HCT116 (cell line): Measurements from ENCODE around the gene EXD3. TPM values are rescaled to one million over a fixed set of nuclear protein-coding genes. Genes with fewer than 3 reads are reported as not detected.

Experiments
- ATAC-seq: fragments of 200-7000 bp; cut with Tn5 transposase; 2 replicates; pipeline ENCODE4 v1.9.1; 2020; ENCODE audit warnings: mild to moderate bottlenecking, moderate library complexity
- BruUV-seq: library from RNA; stranded (reverse); fragments of 400-500 nt; replicated peaks from 2 replicates; lab custom pipeline; 2021; lab: Mats Ljungman, UMichigan
- CTCF ChIA-PET: fragments of 300-600 bp; sonication (Branson Sonifier 250); formaldehyde crosslinking; loops from one replicate; lab custom pipeline; 2021; ENCODE audit warnings: antibody characterized with exemption; lab: Charles Lee
- POLR2A ChIA-PET: fragments of 300-600, 350-600 bp; sonication (Branson Sonifier 250); formaldehyde crosslinking; loops from one replicate; lab custom pipeline; 2021; ENCODE audit warnings: antibody characterized with exemption; lab: Charles Lee
- RAD21 ChIA-PET, 2 experiments: fragments of 300-600 bp; sonication (Branson Sonifier 250); formaldehyde crosslinking; loops; one replicate each; lab custom pipeline; 2023; ENCODE audit warnings: low total read pairs in 2 of 2; ENCODE audit not compliant: uncharacterized antibody in 2 of 2, unreplicated experiment in 2 of 2, low non-redundant PET in 1 of 2; lab: Charles Lee
- DNase-seq: peaks from one replicate; pipeline ENCODE4 v3.0.0-alpha.2; 2010; ENCODE audit warnings: low read depth, low spot score
- H2AFZ ChIP-seq: fragments of 200-600 bp; shearing (Covaris generic), sonication (generic); 2 replicates; pipeline ENCODE4 v1.6.1; 2017; ENCODE audit warnings: low read depth, mixed run types, mixed read lengths, antibody characterized with exemption, low read length; ENCODE audit not compliant: poor library complexity, severe bottlenecking
- H3K27ac ChIP-seq: 2 replicates; pipeline ENCODE4 v1.5.1; 2012; ENCODE audit warnings: low read depth, low read length
- H3K27me3 ChIP-seq: fragments of 200-600 bp; sonication (generic); 2 replicates; pipeline ENCODE4 v1.6.1; 2016; ENCODE audit warnings: mixed run types, low read length, mixed read lengths; ENCODE audit not compliant: insufficient read depth
- H3K36me3 ChIP-seq, 2 experiments: fragments of 200-500 bp in 1 of 2; fragments of 200-600 bp in 1 of 2; sonication (Bioruptor generic) in 1 of 2; sonication (generic) in 1 of 2; 2 replicates each; pipeline versions ENCODE4 v1.5.1 to v1.6.1; 2014 to 2016; ENCODE audit warnings: low read length in 2 of 2, inconsistent platforms in 1 of 2, mixed read lengths in 1 of 2, mixed run types in 1 of 2; ENCODE audit not compliant: insufficient read depth in 2 of 2, control insufficient read depth in 1 of 2
- H3K4me1 ChIP-seq, 2 experiments: fragments of 200-600 bp in 1 of 2; sonication (generic) in 1 of 2; 2 replicates each; pipeline versions ENCODE4 v1.5.1 to v1.6.1; 2012 to 2017; ENCODE audit warnings: low read length in 2 of 2, inconsistent platforms in 1 of 2, mild to moderate bottlenecking in 1 of 2, mixed read lengths in 1 of 2, mixed run types in 1 of 2, moderate library complexity in 1 of 2; ENCODE audit not compliant: insufficient read depth in 2 of 2, control insufficient read depth in 1 of 2
- H3K4me2 ChIP-seq: fragments of 200-600 bp; sonication (generic); 2 replicates; pipeline ENCODE4 v1.6.1; 2017; ENCODE audit warnings: mixed run types, low read length, mixed read lengths
- H3K4me3 ChIP-seq, 2 experiments: fragments of 200-600 bp in 1 of 2; sonication (generic) in 1 of 2; replicated peaks in 1 of 2; 2 replicates each; pipeline ENCODE4 v1.5.1; 2011 to 2016; ENCODE audit warnings: low read length in 2 of 2, control low read depth in 1 of 2, low read depth in 1 of 2, mild to moderate bottlenecking in 1 of 2, mixed read lengths in 1 of 2, mixed run types in 1 of 2
- H3K79me2 ChIP-seq: fragments of 200-600 bp; sonication (generic); 2 replicates; pipeline ENCODE4 v1.6.1; 2017; ENCODE audit warnings: mild to moderate bottlenecking, mixed run types, low read length, moderate library complexity, mixed read lengths; ENCODE audit not compliant: insufficient read depth
- H3K9ac ChIP-seq: fragments of 200-600 bp; sonication (generic); 2 replicates; pipeline ENCODE4 v1.6.1; 2016; ENCODE audit warnings: low read length, mixed read lengths
- H3K9me2 ChIP-seq: fragments of 200-600 bp; sonication (generic), shearing (Covaris generic); 2 replicates; pipeline ENCODE4 v1.6.1; 2017; ENCODE audit warnings: mixed run types, mild to moderate bottlenecking, moderate library complexity; ENCODE audit not compliant: insufficient read depth
- H3K9me3 ChIP-seq, 2 experiments: fragments of 200-500 bp in 1 of 2; fragments of 200-600 bp in 1 of 2; sonication (Bioruptor generic) in 1 of 2; sonication (generic) in 1 of 2; 2 replicates each; pipeline ENCODE4 v1.6.1; 2014 to 2017; ENCODE audit warnings: low read length in 2 of 2, mixed read lengths in 2 of 2, inconsistent platforms in 1 of 2, low read depth in 1 of 2, mild to moderate bottlenecking in 1 of 2, mixed run types in 1 of 2, moderate library complexity in 1 of 2; ENCODE audit not compliant: control insufficient read depth in 1 of 2, insufficient read depth in 1 of 2
- H4K20me1 ChIP-seq: fragments of 200-600 bp; sonication (generic), shearing (Covaris generic); 2 replicates; pipeline ENCODE4 v1.6.1; 2017; ENCODE audit warnings: mixed run types, mild to moderate bottlenecking, moderate library complexity; ENCODE audit not compliant: insufficient read depth
- ATF3 ChIP-seq: IDR thresholded peaks from 2 replicates; pipeline ENCODE4 v1.6.1; 2012
- CBX3 ChIP-seq: IDR thresholded peaks from 2 replicates; pipeline ENCODE4 v1.6.1; 2012; ENCODE audit warnings: low read depth
- CEBPB ChIP-seq: IDR thresholded peaks from 2 replicates; pipeline ENCODE4 v1.6.1; 2012; ENCODE audit warnings: low read depth
- CTCF ChIP-seq, 3 experiments: fragments of 200-600 bp in 1 of 3; sonication (generic) in 1 of 3; IDR thresholded peaks in 2 of 3; conservative IDR thresholded peaks in 1 of 3; 2 replicates each; pipeline ENCODE4 v1.5.1; 2012 to 2017; ENCODE audit warnings: low read depth in 2 of 3, low read length in 2 of 3, antibody characterized with exemption in 1 of 3, borderline replicate concordance in 1 of 3, control low read depth in 1 of 3, mild to moderate bottlenecking in 1 of 3, mixed read lengths in 1 of 3, mixed run types in 1 of 3, moderate library complexity in 1 of 3; ENCODE audit not compliant: insufficient read depth in 1 of 3
- ELF1 ChIP-seq: IDR thresholded peaks from 2 replicates; pipeline ENCODE4 v1.6.1; 2012; ENCODE audit warnings: low read depth, borderline replicate concordance
- EZH2 ChIP-seq: fragments of 200-600 bp; sonication (generic); IDR thresholded peaks from 2 replicates; pipeline ENCODE4 v1.6.1; 2017; ENCODE audit warnings: antibody characterized with exemption, mixed run types
- EZH2phosphoT487 ChIP-seq: fragments of 200-600 bp; IDR thresholded peaks from 2 replicates; pipeline ENCODE4 v1.6.1; 2018; ENCODE audit warnings: antibody characterized with exemption, borderline replicate concordance
- POLR2A ChIP-seq: IDR thresholded peaks from 2 replicates; pipeline ENCODE4 v1.7.0; 2011; ENCODE audit warnings: borderline replicate concordance; ENCODE audit not compliant: insufficient read depth, insufficient read length; ENCODE audit errors: extremely low read depth
- POLR2AphosphoS5 ChIP-seq: IDR thresholded peaks from 2 replicates; pipeline ENCODE4 v1.6.1; 2011; ENCODE audit warnings: mild to moderate bottlenecking, low read depth, low read length, moderate library complexity
- RAD21 ChIP-seq: IDR thresholded peaks from 2 replicates; pipeline ENCODE4 v1.6.1; 2012; ENCODE audit warnings: low read depth, mild to moderate bottlenecking
- SIN3A ChIP-seq: IDR thresholded peaks from 2 replicates; pipeline ENCODE4 v1.6.1; 2012; ENCODE audit warnings: low read depth
- SP1 ChIP-seq: IDR thresholded peaks from 2 replicates; pipeline ENCODE4 v1.6.1; 2012; ENCODE audit warnings: low read depth
- SRF ChIP-seq: IDR thresholded peaks from 2 replicates; pipeline ENCODE4 v1.6.1; 2012; ENCODE audit warnings: low read depth
- YY1 ChIP-seq: IDR thresholded peaks from 2 replicates; pipeline ENCODE4 v1.6.1; 2011; ENCODE audit warnings: low read length, low read depth, moderate library complexity, mild to moderate bottlenecking; ENCODE audit not compliant: insufficient replicate concordance; ENCODE audit errors: extremely low read depth
- ZFX ChIP-seq: fragments of 450-650 bp; IDR thresholded peaks from 2 replicates; pipeline ENCODE4 v1.6.1; 2017
- ZNF274 ChIP-seq: fragments of 200-500 bp; sonication (Bioruptor generic); IDR thresholded peaks from 2 replicates; pipeline ENCODE4 v1.6.1; 2014; ENCODE audit warnings: mild to moderate bottlenecking, low read depth, low read length, inconsistent platforms
- intact Hi-C: fragments of 100-400 bp; cut with micrococcal nuclease; formaldehyde crosslinking; loops from 2 replicates; pipeline ENCODE4 v1.10.0; 2022
- total RNA-seq: library from RNA; stranded (reverse); gene quantifications from one replicate; pipeline ENCODE4 v1.2.1, GENCODE V29; 2021; ENCODE audit not compliant: unreplicated experiment
- TF ChIP-seq, protein P1 (sequence below): IDR thresholded peaks from 2 replicates; pipeline ENCODE4 v1.6.1; 2012; ENCODE audit warnings: low read depth
- TF ChIP-seq, protein P2 (sequence below): IDR thresholded peaks from 2 replicates; pipeline ENCODE4 v1.6.1; 2011; ENCODE audit warnings: mild to moderate bottlenecking, low read length, moderate library complexity; ENCODE audit not compliant: insufficient replicate concordance; ENCODE audit errors: extremely low read depth
- TF ChIP-seq, protein P3 (sequence below): IDR thresholded peaks from 2 replicates; pipeline ENCODE4 v1.6.1; 2012

EXD3 gene
- total RNA-seq, 1 experiment from 2014 or later = 25.4 TPM

- H3K9me3 ChIP-seq = no peaks in the 10 kb centered on the region
- H3K4me1 ChIP-seq = peaks cover 14 to 42% of the 10 kb centered on the region in 2 experiments
- BruUV-seq = no TSS peak
- TF ChIP-seq ELF1 (no peak), POLR2AphosphoS5 (no peak), CEBPB (no peak), ZNF274 (no peak), ZFX (no peak), EZH2phosphoT487 (no peak), EZH2 (no peak), CBX3 (no peak), SIN3A (no peak), ATF3 (no peak), CTCF (IDR thresholded peaks at IDR 0.05 in 2 of 3, conservative IDR thresholded peaks at IDR 0.05 in 1 of 3; ENCODE audit: borderline replicate concordance in 1 of 3, insufficient read depth in 1 of 3, low read depth in 2 of 3, low read length in 2 of 3) (no peak), YY1 (no peak), SRF (no peak), RAD21 (no peak), POLR2A (no peak), SP1 (no peak)
- TF ChIP-seq, protein P1, sequence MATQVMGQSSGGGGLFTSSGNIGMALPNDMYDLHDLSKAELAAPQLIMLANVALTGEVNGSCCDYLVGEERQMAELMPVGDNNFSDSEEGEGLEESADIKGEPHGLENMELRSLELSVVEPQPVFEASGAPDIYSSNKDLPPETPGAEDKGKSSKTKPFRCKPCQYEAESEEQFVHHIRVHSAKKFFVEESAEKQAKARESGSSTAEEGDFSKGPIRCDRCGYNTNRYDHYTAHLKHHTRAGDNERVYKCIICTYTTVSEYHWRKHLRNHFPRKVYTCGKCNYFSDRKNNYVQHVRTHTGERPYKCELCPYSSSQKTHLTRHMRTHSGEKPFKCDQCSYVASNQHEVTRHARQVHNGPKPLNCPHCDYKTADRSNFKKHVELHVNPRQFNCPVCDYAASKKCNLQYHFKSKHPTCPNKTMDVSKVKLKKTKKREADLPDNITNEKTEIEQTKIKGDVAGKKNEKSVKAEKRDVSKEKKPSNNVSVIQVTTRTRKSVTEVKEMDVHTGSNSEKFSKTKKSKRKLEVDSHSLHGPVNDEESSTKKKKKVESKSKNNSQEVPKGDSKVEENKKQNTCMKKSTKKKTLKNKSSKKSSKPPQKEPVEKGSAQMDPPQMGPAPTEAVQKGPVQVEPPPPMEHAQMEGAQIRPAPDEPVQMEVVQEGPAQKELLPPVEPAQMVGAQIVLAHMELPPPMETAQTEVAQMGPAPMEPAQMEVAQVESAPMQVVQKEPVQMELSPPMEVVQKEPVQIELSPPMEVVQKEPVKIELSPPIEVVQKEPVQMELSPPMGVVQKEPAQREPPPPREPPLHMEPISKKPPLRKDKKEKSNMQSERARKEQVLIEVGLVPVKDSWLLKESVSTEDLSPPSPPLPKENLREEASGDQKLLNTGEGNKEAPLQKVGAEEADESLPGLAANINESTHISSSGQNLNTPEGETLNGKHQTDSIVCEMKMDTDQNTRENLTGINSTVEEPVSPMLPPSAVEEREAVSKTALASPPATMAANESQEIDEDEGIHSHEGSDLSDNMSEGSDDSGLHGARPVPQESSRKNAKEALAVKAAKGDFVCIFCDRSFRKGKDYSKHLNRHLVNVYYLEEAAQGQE = no peak
- TF ChIP-seq, protein P2, sequence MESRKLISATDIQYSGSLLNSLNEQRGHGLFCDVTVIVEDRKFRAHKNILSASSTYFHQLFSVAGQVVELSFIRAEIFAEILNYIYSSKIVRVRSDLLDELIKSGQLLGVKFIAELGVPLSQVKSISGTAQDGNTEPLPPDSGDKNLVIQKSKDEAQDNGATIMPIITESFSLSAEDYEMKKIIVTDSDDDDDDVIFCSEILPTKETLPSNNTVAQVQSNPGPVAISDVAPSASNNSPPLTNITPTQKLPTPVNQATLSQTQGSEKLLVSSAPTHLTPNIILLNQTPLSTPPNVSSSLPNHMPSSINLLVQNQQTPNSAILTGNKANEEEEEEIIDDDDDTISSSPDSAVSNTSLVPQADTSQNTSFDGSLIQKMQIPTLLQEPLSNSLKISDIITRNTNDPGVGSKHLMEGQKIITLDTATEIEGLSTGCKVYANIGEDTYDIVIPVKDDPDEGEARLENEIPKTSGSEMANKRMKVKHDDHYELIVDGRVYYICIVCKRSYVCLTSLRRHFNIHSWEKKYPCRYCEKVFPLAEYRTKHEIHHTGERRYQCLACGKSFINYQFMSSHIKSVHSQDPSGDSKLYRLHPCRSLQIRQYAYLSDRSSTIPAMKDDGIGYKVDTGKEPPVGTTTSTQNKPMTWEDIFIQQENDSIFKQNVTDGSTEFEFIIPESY = no peak
- TF ChIP-seq, protein P3, sequence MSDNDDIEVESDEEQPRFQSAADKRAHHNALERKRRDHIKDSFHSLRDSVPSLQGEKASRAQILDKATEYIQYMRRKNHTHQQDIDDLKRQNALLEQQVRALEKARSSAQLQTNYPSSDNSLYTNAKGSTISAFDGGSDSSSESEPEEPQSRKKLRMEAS = no peak
- H3K9ac ChIP-seq = no peak overlapping the region
- peaks cover 17 to 52% of the 10 kb centered on the region in 2 experiments; a peak in 3 of 4 replicates for H3K36me3 ChIP-seq
- H4K20me1 ChIP-seq = peaks cover 4% of the 10 kb centered on the region; the same call in 1 of the 2 replicates
- intact Hi-C loops = no loop called here
- no peak overlapping the region for H2AFZ ChIP-seq
- no peaks in the 10 kb centered on the region for H3K27me3 ChIP-seq
- ATAC-seq = no peak
- no peak overlapping the region for H3K4me3 ChIP-seq
- H3K4me2 ChIP-seq = peak overlapping the region; percentile 45; the same call in 1 of the 2 replicates
- ChIA-PET RAD21 (no interaction called here), POLR2A (no interaction called here), CTCF (no interaction called here)
- H3K79me2 ChIP-seq = peaks cover 38% of the 10 kb centered on the region
- peak overlapping the region; percentile 11; the same call in 1 of the 2 replicates for H3K27ac ChIP-seq
- H3K9me2 ChIP-seq = no peaks in the 10 kb centered on the region
- no peak for DNase-seq
These were observed 30.0 kb upstream of the EXD3 start for GRCh38 chr9:137452761-137453642.
